OCI-LY7 (cell line): Measurements from ENCODE around the gene HTRA1.

Source experiments
- EZH2phosphoT487 ChIP-seq: fragments of 200-600 bp; sonication (generic); IDR thresholded peaks from 2 replicates; pipeline ENCODE4 v1.6.1; 2018; ENCODE audit warnings: low read depth, borderline replicate concordance, mild to moderate bottlenecking, mixed run types, antibody characterized with exemption, low read length, moderate library complexity, mixed read lengths
- TF ChIP-seq, protein P1 (sequence below): fragments of 200-600 bp; sonication (generic); conservative IDR thresholded peaks from 2 replicates; pipeline ENCODE4 v1.5.1; 2014; ENCODE audit warnings: mild to moderate bottlenecking, antibody characterized with exemption, low read length, moderate library complexity, mixed read lengths

DNA sequence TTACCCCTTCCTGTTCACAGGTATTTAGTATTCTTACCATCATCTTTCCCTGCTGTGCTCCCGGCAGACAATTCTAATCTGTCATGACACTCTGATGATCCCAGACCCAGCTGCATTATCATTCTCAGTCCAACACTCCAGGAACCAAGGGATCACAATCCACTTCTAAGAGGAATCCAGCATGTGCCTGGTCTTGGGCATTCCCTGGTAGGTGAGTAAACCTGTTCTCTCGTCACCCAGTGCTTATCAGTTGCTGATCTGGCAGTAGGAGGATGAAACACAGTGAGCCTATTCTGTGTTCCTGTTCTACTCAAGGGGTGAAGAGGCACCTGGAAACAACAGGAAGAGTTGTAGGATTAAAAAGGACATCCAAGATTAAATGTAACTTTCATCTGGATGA, 97.9 kb downstream of the HTRA1 start:
- TF ChIP-seq, protein P1, sequence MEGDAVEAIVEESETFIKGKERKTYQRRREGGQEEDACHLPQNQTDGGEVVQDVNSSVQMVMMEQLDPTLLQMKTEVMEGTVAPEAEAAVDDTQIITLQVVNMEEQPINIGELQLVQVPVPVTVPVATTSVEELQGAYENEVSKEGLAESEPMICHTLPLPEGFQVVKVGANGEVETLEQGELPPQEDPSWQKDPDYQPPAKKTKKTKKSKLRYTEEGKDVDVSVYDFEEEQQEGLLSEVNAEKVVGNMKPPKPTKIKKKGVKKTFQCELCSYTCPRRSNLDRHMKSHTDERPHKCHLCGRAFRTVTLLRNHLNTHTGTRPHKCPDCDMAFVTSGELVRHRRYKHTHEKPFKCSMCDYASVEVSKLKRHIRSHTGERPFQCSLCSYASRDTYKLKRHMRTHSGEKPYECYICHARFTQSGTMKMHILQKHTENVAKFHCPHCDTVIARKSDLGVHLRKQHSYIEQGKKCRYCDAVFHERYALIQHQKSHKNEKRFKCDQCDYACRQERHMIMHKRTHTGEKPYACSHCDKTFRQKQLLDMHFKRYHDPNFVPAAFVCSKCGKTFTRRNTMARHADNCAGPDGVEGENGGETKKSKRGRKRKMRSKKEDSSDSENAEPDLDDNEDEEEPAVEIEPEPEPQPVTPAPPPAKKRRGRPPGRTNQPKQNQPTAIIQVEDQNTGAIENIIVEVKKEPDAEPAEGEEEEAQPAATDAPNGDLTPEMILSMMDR: no peak
- TF ChIP-seq EZH2phosphoT487: no peak
